Measurements from ENCODE around the gene MYL7. TPM values are rescaled to one million over a fixed set of nuclear protein-coding genes. Genes with fewer than 3 reads are reported as not detected.

Gene MYL7
- total and polyA plus RNA-seq, 2 donors (not counting 3 experiments of a cell fraction or from before 2014, with no cell fraction given), result not detected

GRCh38 chr7:44134943-44135628 lies 6.0 kb downstream of the MYL7 start:
- Histone ChIP-seq H4K20me1 (replicated peaks; ENCODE audit: control insufficient read depth, extremely low read depth, insufficient read depth, low read length) (no peaks in the 10 kb centered on the region), H3K36me3 (ENCODE audit: control insufficient read depth in 2 of 2, extremely low read depth in 1 of 2, insufficient read depth in 2 of 2, low read length in 2 of 2) (no peaks in the 10 kb centered on the region), H3K9me3 (replicated peaks; ENCODE audit: control insufficient read depth, insufficient read depth, low read length) (no peaks in the 10 kb centered on the region), H3K4me1 (ENCODE audit: control insufficient read depth, extremely low read depth, insufficient read depth, low read length) (no peaks in the 10 kb centered on the region), H3K4me2 (ENCODE audit: insufficient read depth, low read length) (no peak overlapping the region), H3K27me3 (ENCODE audit: control insufficient read depth in 2 of 2, insufficient read depth in 2 of 2, low read length in 2 of 2) (peaks cover 0 to 4% of the 10 kb centered on the region in 2 experiments), H3K79me2 (ENCODE audit: control insufficient read depth, insufficient read depth, low read length) (no peaks in the 10 kb centered on the region), H3K4me3 (replicated peaks in 1 of 3; ENCODE audit: insufficient read depth in 1 of 3, low read depth in 1 of 3, low read length in 3 of 3) (no peak overlapping the region), H3K9me1 (replicated peaks; ENCODE audit: control insufficient read depth, extremely low read depth, insufficient read depth, low read length) (no peaks in the 10 kb centered on the region), H2AFZ (ENCODE audit: low read depth, low read length) (no peak overlapping the region), H3K9ac (replicated peaks; ENCODE audit: extremely low read depth, insufficient read depth, low read length) (no peak overlapping the region), H3K27ac (ENCODE audit: insufficient read depth, low read depth, low read length) (no peak overlapping the region)
- POLR2A ChIA-PET, result no interaction called here
- DNase-seq (ENCODE audit: low read depth, low spot score) (no peak), FAIRE-seq (no peak)
- BruUV-seq (replicated peaks), result no TSS peak
- TF ChIP-seq MYC (IDR thresholded peaks at IDR 0.05; ENCODE audit: low read depth, low read length), result no peak
- TF ChIP-seq CTCF (IDR thresholded peaks at IDR 0.05; ENCODE audit: extremely low read depth in 1 of 2, insufficient read depth in 1 of 2, low read depth in 1 of 2, low read length in 2 of 2), result no peak
- TF ChIP-seq FOS (IDR thresholded peaks at IDR 0.05; ENCODE audit: borderline replicate concordance, insufficient read depth, low read length), result no peak
- TF ChIP-seq EZH2 (IDR thresholded peaks at IDR 0.05; ENCODE audit: borderline replicate concordance, low read depth, low read length, severe bottlenecking), result no peak
- TF ChIP-seq GATA2 (IDR thresholded peaks at IDR 0.05; ENCODE audit: insufficient read depth, insufficient read length, low read depth, low read length), result no peak
- TF ChIP-seq JUN (IDR thresholded peaks at IDR 0.05; ENCODE audit: borderline replicate concordance, insufficient read depth, insufficient read length, low read depth), result no peak
- TF ChIP-seq MAX (IDR thresholded peaks at IDR 0.05; ENCODE audit: insufficient read depth, insufficient read length), result no peak
- TF ChIP-seq POLR2AphosphoS5 (IDR thresholded peaks at IDR 0.05; ENCODE audit: insufficient read depth, low read depth, low read length), result no peak
- no peak for TF ChIP-seq POLR2A (IDR thresholded peaks at IDR 0.05; ENCODE audit: low read depth, low read length)
- intact Hi-C loops (cut with micrococcal nuclease) (no loop called here), dilution Hi-C loops (cut with MboI; ENCODE audit: extremely low pct_ligation_motif_present, low sequenced_read_pairs) (no loop called here)
- CTCF ChIA-PET, result interaction anchor here (0.8 to 1.0 kb wide), 2 partner anchors 9 to 11 kb away, joined by 3 to 4 read pairs; no protein-coding TSS in a partner anchor

Data from endothelial cell of umbilical vein (primary cell).